KMS-11 (cell line): Measurements from ENCODE around the gene ABCB8.
A peak's percentile ranks its signal among the peaks of the same experiment; 100 is the strongest.

Source experiments
- H2AFZ ChIP-seq: fragments of 200-600 bp; sonication (generic); 2 replicates; pipeline ENCODE4 v1.6.1; 2016; ENCODE audit warnings: antibody characterized with exemption, mixed run types, low read depth
- H3K27ac ChIP-seq: fragments of 200-600 bp; sonication (generic); 2 replicates; pipeline ENCODE4 v1.6.1; 2016; ENCODE audit warnings: mild to moderate bottlenecking, mixed run types
- H3K27me3 ChIP-seq: fragments of 200-600 bp; sonication (generic); 2 replicates; pipeline ENCODE4 v1.6.1; 2017; ENCODE audit warnings: mild to moderate bottlenecking, low read depth, mixed run types, moderate library complexity; ENCODE audit not compliant: insufficient read depth
- H3K36me3 ChIP-seq: fragments of 200-600 bp; sonication (generic); 2 replicates; pipeline ENCODE4 v1.6.1; 2017; ENCODE audit warnings: mild to moderate bottlenecking, mixed run types; ENCODE audit not compliant: insufficient read depth
- H3K4me1 ChIP-seq: fragments of 200-600 bp; sonication (generic); 2 replicates; pipeline ENCODE4 v1.6.1; 2016; ENCODE audit warnings: mild to moderate bottlenecking, low read depth, mixed run types; ENCODE audit not compliant: poor library complexity, severe bottlenecking
- H3K4me2 ChIP-seq: fragments of 200-600 bp; sonication (generic); 2 replicates; pipeline ENCODE4 v1.7.0; 2016; ENCODE audit warnings: mild to moderate bottlenecking, mixed run types
- H3K4me3 ChIP-seq: fragments of 200-600 bp; sonication (generic); IDR thresholded peaks from 2 replicates; pipeline ENCODE4 v1.6.1; 2017; ENCODE audit warnings: low read depth, low read length, mixed read lengths; ENCODE audit not compliant: insufficient read depth
- H3K79me2 ChIP-seq: fragments of 200-600 bp; sonication (generic); 2 replicates; pipeline ENCODE4 v1.6.1; 2016; ENCODE audit warnings: low read depth, mixed run types; ENCODE audit not compliant: insufficient read depth
- H3K9ac ChIP-seq: fragments of 200-600 bp; sonication (generic); 2 replicates; pipeline ENCODE4 v1.6.1; 2016; ENCODE audit warnings: mild to moderate bottlenecking, mixed run types
- H4K20me1 ChIP-seq: fragments of 200-600 bp; sonication (generic); 2 replicates; pipeline ENCODE4 v1.6.1; 2016; ENCODE audit warnings: mild to moderate bottlenecking, mixed run types; ENCODE audit not compliant: insufficient read depth
- TF ChIP-seq, protein P1 (sequence below): fragments of 200-600 bp; sonication (generic); conservative IDR thresholded peaks from 2 replicates; pipeline ENCODE4 v1.6.1; 2017; ENCODE audit warnings: low read depth, mild to moderate bottlenecking, antibody characterized with exemption, low read length, moderate library complexity, mixed read lengths

ABCB8 gene

DNA sequence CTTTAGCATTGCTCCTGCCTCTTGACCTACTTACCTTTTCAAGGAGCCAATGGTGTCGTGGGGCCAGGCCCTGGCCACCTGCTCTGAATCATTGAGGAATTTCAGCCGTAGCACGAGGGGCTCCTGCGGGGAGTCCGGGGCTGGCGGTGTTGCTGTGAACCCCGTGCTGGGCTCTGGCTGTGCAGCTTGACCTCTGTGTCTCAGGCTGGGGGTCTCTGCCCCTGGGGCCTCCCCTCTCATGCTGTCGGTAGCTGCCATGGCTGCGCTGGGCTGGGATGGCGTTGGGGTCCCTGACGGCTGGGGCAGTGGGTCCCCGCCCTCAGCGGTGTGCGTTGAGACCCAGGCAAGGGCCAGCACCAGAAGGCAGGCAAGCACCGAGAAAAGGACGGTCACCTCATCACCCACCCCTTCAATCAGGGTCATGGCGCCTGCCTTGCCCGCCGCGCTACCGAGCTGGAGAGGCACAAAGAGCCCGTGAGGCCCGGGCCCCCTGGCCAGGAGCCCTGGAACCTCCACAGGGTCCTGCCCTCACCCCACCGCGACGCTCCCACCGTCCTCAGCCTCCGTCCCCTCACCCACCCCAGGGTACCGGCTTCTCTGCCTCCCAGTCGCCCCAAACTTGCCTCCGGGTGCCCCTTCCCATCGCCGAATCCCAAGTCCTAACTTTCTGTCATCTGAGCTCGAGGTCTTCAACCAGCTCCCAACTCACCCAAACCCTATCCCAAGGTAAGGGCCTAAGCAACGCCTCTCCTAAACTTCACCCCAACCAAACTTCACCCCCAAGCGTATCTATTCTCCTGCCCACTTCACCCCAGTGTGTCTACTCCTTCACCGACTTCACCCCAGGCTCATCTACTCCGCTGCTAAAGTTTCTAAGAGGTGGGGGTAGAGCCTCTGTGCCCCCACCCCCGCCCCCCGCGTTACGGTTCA lies 54.2 kb downstream of the ABCB8 start:
- H3K4me2 ChIP-seq: peak overlapping the region; percentile 62
- no peaks in the 10 kb centered on the region for H3K36me3 ChIP-seq
- H2AFZ ChIP-seq: peak overlapping the region; percentile 84; the same call in 1 of the 2 replicates
- peaks cover 43% of the 10 kb centered on the region for H3K4me1 ChIP-seq
- no peak overlapping the region for H3K4me3 ChIP-seq
- H4K20me1 ChIP-seq: no peaks in the 10 kb centered on the region
- no peaks in the 10 kb centered on the region for H3K27me3 ChIP-seq
- H3K79me2 ChIP-seq: peaks cover 34% of the 10 kb centered on the region
- peak overlapping the region; percentile 11; the same call in 1 of the 2 replicates for H3K27ac ChIP-seq
- TF ChIP-seq, protein P1, sequence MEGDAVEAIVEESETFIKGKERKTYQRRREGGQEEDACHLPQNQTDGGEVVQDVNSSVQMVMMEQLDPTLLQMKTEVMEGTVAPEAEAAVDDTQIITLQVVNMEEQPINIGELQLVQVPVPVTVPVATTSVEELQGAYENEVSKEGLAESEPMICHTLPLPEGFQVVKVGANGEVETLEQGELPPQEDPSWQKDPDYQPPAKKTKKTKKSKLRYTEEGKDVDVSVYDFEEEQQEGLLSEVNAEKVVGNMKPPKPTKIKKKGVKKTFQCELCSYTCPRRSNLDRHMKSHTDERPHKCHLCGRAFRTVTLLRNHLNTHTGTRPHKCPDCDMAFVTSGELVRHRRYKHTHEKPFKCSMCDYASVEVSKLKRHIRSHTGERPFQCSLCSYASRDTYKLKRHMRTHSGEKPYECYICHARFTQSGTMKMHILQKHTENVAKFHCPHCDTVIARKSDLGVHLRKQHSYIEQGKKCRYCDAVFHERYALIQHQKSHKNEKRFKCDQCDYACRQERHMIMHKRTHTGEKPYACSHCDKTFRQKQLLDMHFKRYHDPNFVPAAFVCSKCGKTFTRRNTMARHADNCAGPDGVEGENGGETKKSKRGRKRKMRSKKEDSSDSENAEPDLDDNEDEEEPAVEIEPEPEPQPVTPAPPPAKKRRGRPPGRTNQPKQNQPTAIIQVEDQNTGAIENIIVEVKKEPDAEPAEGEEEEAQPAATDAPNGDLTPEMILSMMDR: no peak
- peak overlapping the region; percentile 61; the same call in 1 of the 2 replicates for H3K9ac ChIP-seq

GRCh38 chr7:151083071-151083823 lies 55.0 kb downstream of the ABCB8 start, which contains the start of gene TMUB1:
Gene TMUB1, minus strand, starts transcription at chr7:151083493. Its CDS starts 930 bp downstream, at chr7:151082563.
- Histone ChIP-seq H3K79me2 (peaks cover 42% of the 10 kb centered on the region), H3K36me3 (no peaks in the 10 kb centered on the region), H4K20me1 (no peaks in the 10 kb centered on the region), H3K9ac (peak within 1 kb of the TSS; percentile 61; the same call in 1 of the 2 replicates), H3K27ac (peak within 1 kb of the TSS; percentile 11), H2AFZ (peak within 1 kb of the TSS; percentile 84), H3K4me2 (peak within 1 kb of the TSS; percentile 62), H3K4me3 (no peak within 1 kb of the TSS), H3K27me3 (no peaks in the 10 kb centered on the region), H3K4me1 (peaks cover 48% of the 10 kb centered on the region)
- TF ChIP-seq, protein P1: no peak

DNA sequence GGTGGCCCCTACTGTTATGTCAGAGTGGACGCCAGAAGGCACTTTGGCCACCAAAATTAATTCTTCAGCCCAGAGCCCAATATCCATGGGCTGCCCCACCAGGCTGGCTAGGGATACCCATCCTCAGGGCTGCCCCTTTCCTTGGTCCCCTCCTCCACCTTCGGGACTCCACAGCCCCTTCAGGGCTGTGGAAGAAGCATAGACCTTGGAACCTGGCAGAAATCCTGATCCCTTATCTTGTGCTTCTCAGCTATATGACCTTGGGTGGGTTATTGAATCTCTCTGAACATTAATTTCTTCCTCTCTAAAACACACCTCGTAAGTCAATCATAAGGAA lies 55.5 kb downstream of the ABCB8 start:
- TF ChIP-seq, protein P1: no peak
- H3K4me3 ChIP-seq: no peak overlapping the region
- H3K4me2 ChIP-seq: peak overlapping the region; percentile 62
- H3K4me1 ChIP-seq: peaks cover 51% of the 10 kb centered on the region
- H3K79me2 ChIP-seq: peaks cover 47% of the 10 kb centered on the region
- peak overlapping the region; percentile 84 for H2AFZ ChIP-seq
- H3K36me3 ChIP-seq: no peaks in the 10 kb centered on the region
- no peaks in the 10 kb centered on the region for H3K27me3 ChIP-seq
- no peak overlapping the region for H3K27ac ChIP-seq
- no peaks in the 10 kb centered on the region for H4K20me1 ChIP-seq
- peak overlapping the region; percentile 61; the same call in 1 of the 2 replicates for H3K9ac ChIP-seq

DNA sequence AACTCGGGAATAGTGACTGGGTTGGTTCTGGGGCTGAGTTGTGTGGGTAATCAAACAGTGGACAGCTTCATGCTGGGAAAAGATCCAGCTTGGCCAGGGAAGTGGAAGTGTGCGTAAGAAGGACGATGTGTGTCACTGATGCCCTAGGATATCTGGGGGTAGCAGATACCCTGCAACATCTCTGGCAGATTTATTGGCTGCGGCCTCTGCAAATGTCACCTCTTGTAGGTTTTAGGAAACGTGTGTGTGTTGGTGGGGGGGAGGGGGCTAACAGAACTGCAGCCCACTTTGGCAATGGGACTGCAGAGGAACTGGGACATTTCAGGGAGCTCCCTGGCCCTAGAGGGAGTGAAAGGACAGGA lies 57.1 kb downstream of the ABCB8 start:
- H3K79me2 ChIP-seq: peaks cover 48% of the 10 kb centered on the region
- H3K9ac ChIP-seq: no peak overlapping the region
- no peaks in the 10 kb centered on the region for H4K20me1 ChIP-seq
- H3K4me2 ChIP-seq: peak overlapping the region; percentile 88; the same call in 1 of the 2 replicates
- no peak overlapping the region for H3K4me3 ChIP-seq
- peaks cover 47% of the 10 kb centered on the region for H3K4me1 ChIP-seq
- no peaks in the 10 kb centered on the region for H3K36me3 ChIP-seq
- no peak overlapping the region for H3K27ac ChIP-seq
- H3K27me3 ChIP-seq: no peaks in the 10 kb centered on the region
- TF ChIP-seq, protein P1: no peak
- peak overlapping the region; percentile 81; the same call in 1 of the 2 replicates for H2AFZ ChIP-seq
